Right kidney (tissue), 1 donor: Measurements from ENCODE around the gene MTG1.
A peak's percentile ranks its signal among the peaks of the same experiment; 100 is the strongest.
"Not testable (repeated sequence)": the region's sequence is repeated elsewhere in the genome, so short reads cannot be mapped to it uniquely, and the experiment has no call there.

Experiments
- DNase-seq: peaks from one replicate; pipeline ENCODE4 v3.0.0-alpha.2; 2016

The MTG1 gene

GRCh38 chr10:133400624-133401424 is 6.9 kb downstream of the MTG1 start:
- no peak for DNase-seq

GRCh38 chr10:133401500-133401899 is 7.5 kb downstream of the MTG1 start:
- DNase-seq: no peak

- DNase-seq: no peak
Observed at GRCh38 chr10:133401981-133402725, 8.2 kb downstream of the MTG1 start.

- no peak for DNase-seq
Observed at GRCh38 chr10:133403359-133403758, 9.4 kb downstream of the MTG1 start.

GRCh38 chr10:133403784-133404183 is 9.8 kb downstream of the MTG1 start:
- no peak for DNase-seq

- DNase-seq: no peak
Observed at GRCh38 chr10:133405272-133405671, 11.3 kb downstream of the MTG1 start.

GRCh38 chr10:133405844-133406527 is 12.0 kb downstream of the MTG1 start:
- no peak for DNase-seq

GRCh38 chr10:133411523-133412380 is 17.8 kb downstream of the MTG1 start:
- DNase-seq: no peak

- no peak for DNase-seq
Observed at GRCh38 chr10:133412381-133412711, 18.4 kb downstream of the MTG1 start.

- DNase-seq: not testable (repeated sequence)
Observed at GRCh38 chr10:133414401-133414800, 20.4 kb downstream of the MTG1 start.

- DNase-seq: no peak
Observed at GRCh38 chr10:133415752-133416151, 21.8 kb downstream of the MTG1 start.

GRCh38 chr10:133418289-133418993 is 24.5 kb downstream of the MTG1 start:
- DNase-seq: no peak

- DNase-seq: no peak
Observed at GRCh38 chr10:133419211-133419950, 25.4 kb downstream of the MTG1 start.

- no peak for DNase-seq
Observed at GRCh38 chr10:133420028-133420427, 26.1 kb downstream of the MTG1 start.

GRCh38 chr10:133420579-133420978 is 26.6 kb downstream of the MTG1 start:
- no peak for DNase-seq

GRCh38 chr10:133421336-133422222 is 27.6 kb downstream of the MTG1 start:
- DNase-seq: peak; percentile 13

GRCh38 chr10:133422223-133422806 is 28.4 kb downstream of the MTG1 start:
- peak; percentile 12 for DNase-seq

GRCh38 chr10:133422807-133423771 is 29.1 kb downstream of the MTG1 start:
- peak; percentile 44 for DNase-seq
